ENCODE results near the gene GLT6D1. TPM values are rescaled to one million over a fixed set of nuclear protein-coding genes. Genes with fewer than 3 reads are reported as not detected.

GLT6D1 gene
- total RNA-seq, 1 donor from 2014 or later: not detected

DNA sequence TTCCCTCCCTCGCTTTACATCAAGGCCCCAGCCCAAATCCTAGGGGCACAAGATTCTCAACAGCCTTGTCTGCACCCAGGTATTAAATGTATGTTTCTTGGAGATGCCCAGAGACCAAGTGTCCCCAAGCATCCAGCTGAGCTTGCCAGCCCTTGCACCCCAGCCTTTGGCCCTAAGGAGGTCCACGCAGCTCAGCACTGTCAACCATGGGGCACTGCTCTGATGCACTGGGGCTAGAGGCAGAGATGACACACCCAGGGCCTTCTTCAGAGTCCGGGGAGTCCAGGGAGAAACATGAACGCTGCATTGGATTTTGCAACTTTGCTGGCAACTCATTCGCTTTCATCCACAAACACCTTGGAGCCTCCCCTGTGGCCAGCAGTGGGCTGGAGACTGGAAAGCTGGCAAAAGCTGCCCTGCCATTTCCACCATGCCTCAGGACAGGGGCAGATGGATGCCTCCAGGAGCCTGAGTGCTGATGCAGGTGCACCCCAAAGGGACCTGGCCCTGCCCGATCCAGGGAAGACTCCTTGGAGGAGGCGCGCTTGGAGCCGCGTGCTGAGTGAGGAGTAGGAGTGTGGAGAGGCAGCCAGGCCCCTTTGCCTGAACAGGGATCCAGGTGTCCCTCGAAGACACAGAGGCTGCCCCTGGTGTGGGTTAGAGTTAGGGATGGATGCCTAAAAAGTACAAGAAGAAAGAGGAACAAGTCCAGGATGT lies 58.5 kb downstream of the GLT6D1 start:
- TF ChIP-seq, protein P1, sequence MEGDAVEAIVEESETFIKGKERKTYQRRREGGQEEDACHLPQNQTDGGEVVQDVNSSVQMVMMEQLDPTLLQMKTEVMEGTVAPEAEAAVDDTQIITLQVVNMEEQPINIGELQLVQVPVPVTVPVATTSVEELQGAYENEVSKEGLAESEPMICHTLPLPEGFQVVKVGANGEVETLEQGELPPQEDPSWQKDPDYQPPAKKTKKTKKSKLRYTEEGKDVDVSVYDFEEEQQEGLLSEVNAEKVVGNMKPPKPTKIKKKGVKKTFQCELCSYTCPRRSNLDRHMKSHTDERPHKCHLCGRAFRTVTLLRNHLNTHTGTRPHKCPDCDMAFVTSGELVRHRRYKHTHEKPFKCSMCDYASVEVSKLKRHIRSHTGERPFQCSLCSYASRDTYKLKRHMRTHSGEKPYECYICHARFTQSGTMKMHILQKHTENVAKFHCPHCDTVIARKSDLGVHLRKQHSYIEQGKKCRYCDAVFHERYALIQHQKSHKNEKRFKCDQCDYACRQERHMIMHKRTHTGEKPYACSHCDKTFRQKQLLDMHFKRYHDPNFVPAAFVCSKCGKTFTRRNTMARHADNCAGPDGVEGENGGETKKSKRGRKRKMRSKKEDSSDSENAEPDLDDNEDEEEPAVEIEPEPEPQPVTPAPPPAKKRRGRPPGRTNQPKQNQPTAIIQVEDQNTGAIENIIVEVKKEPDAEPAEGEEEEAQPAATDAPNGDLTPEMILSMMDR (conservative IDR thresholded peaks at IDR 0.05; ENCODE audit: low read depth, low read length): no peak
- no peak for DNase-seq (ENCODE audit: low read depth)
- no peak overlapping the region for H3K4me3 ChIP-seq (ENCODE audit: low read depth, low read length)

DNA sequence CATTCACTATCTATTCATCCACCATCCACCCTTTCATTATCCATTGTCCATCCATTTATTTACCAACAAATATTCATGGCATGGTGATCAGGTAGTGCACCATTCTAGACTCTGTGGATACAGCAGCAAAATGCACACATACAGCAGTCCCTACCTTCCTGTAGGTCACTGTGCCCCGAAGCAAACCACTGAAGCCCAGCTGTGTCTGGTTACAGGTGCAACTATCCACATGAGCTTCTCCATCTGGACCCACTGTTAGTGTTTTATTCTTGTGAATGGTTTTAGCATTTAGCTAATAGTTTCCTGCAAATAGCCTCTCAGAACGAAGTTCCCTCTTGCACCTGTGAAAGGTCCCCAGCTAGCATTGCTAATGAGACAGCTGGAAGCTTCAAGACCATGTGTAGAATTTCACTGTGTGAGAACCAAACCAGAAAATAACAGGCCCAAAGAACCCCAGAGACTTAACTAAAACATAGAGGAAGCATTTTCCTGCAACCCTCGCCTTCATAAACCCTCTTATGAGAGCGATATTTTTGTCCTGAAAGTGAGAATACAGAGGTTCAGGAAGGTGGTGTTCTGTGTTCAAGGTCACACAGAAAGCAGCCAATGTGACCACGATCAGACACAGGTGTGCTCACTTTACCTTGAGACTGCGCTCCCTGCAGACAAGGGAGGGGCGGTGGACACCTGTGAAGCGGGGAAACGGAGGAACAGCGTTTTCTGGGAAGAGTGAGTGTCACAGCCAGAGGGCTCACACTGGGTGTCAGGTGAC lies 59.3 kb downstream of the GLT6D1 start:
- H3K4me3 ChIP-seq (ENCODE audit: low read depth, low read length): no peak overlapping the region
- DNase-seq (ENCODE audit: low read depth): no peak

GRCh38 chr9:135579356-135579755 lies 60.0 kb downstream of the GLT6D1 start:
- DNase-seq (ENCODE audit: low read depth): no peak
- TF ChIP-seq, protein P1 (conservative IDR thresholded peaks at IDR 0.05; ENCODE audit: low read depth, low read length): no peak
- H3K4me3 ChIP-seq (ENCODE audit: low read depth, low read length): no peak overlapping the region

More for the DNA sequence above, 59.3 kb downstream of the GLT6D1 start:
- TF ChIP-seq, protein P1 (conservative IDR thresholded peaks at IDR 0.05; ENCODE audit: low read depth, low read length): no peak

GRCh38 chr9:135577256-135577655 lies 62.1 kb downstream of the GLT6D1 start:
- TF ChIP-seq, protein P1 (conservative IDR thresholded peaks at IDR 0.05; ENCODE audit: low read depth, low read length): no peak
- DNase-seq (ENCODE audit: low read depth): no peak
- no peak overlapping the region for H3K4me3 ChIP-seq (ENCODE audit: low read depth, low read length)

GRCh38 chr9:135575995-135576631 lies 63.2 kb downstream of the GLT6D1 start:
- TF ChIP-seq, protein P1 (conservative IDR thresholded peaks at IDR 0.05; ENCODE audit: low read depth, low read length): no peak
- no peak overlapping the region for H3K4me3 ChIP-seq (ENCODE audit: low read depth, low read length)
- DNase-seq (ENCODE audit: low read depth): no peak

DNA sequence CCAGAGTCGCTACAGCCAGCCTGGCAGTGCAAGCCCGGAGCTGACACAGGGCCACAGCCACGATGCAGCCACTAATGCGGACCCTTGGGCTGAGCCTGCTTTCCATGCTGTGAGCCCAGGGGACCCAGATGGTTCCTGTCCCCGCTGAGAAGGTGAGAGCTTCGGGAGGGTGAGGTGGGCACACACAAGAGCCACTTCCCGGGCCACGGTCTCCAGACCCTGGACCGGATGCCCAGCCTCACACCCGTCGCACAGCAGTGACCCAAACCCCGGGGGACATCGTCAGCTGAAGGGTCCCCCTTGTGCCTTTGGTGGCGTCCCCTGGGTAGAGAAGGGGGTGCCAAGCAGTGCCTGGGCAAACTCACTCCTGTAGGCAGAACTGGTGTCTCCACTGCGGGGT lies 64.4 kb downstream of the GLT6D1 start:
- TF ChIP-seq, protein P1 (conservative IDR thresholded peaks at IDR 0.05; ENCODE audit: low read depth, low read length): no peak
- H3K4me3 ChIP-seq (ENCODE audit: low read depth, low read length): no peak overlapping the region
- DNase-seq (ENCODE audit: low read depth): no peak
